Mucosa of descending colon (tissue), 3 donors: ENCODE data around the gene ARHGEF3. TPM values are rescaled to one million over a fixed set of nuclear protein-coding genes. Genes with fewer than 3 reads are reported as not detected.

Source experiments
- ATAC-seq: fragments of 200-7000 bp; cut with Tn5 transposase; one replicate; pipeline ENCODE4 v1.9.1; 2020; ENCODE audit warnings: mild to moderate bottlenecking, moderate library complexity
- DNase-seq, 3 donors: peaks; one replicate each; pipeline ENCODE4 v3.0.0-alpha.2; 2020
- H3K36me3 ChIP-seq: fragments of 200-600 bp; one replicate; pipeline ENCODE4 v1.8.0; 2021; ENCODE audit warnings: low read depth, mild to moderate bottlenecking
- H3K4me1 ChIP-seq: fragments of 200-600 bp; one replicate; pipeline ENCODE4 v1.8.0; 2021; ENCODE audit warnings: low read depth, mild to moderate bottlenecking
- H3K4me3 ChIP-seq: fragments of 200-600 bp; one replicate; pipeline ENCODE4 v1.8.0; 2021; ENCODE audit warnings: mild to moderate bottlenecking
- H3K9me3 ChIP-seq: fragments of 200-600 bp; one replicate; pipeline ENCODE4 v1.8.0; 2021; ENCODE audit warnings: mild to moderate bottlenecking
- intact Hi-C, 2 donors: fragments of 100-400 bp; cut with DNase I in 1 of 2; cut with micrococcal nuclease in 1 of 2; formaldehyde crosslinking; loops; one replicate each; pipeline versions ENCODE4 v1.11.0 to v1.11.1; 2022; cut with DNase I, micrococcal nuclease
- total RNA-seq, 3 donors: library from RNA; stranded (reverse); fragmentation: NEBNext Ultra II Directional in 2 of 3; extraction: Animal tissue kit (Norgen Biotek cat#: 25700) in 2 of 3; gene quantifications; one replicate each; pipeline versions ENCODE4 v1.2.1 to v1.2.4, GENCODE V29; 2021 to 2023
- TF ChIP-seq, protein P1 (sequence below): fragments of 200-600 bp; IDR thresholded peaks from one replicate; pipeline ENCODE4 v1.8.0; 2022; ENCODE audit warnings: antibody characterized with exemption, mild to moderate bottlenecking
- donor health status: DM: no; HTN: no; CAD: no; lungs with moderate emphysema.
- donor health status: DM: no; HTN: no; CAD: no.
- donor health status: DM: no; HTN: yes; CAD: no.

Gene ARHGEF3
- total RNA-seq, 3 donors from 2014 or later, result 10.1 to 34.5 (median 15.5) TPM

DNA sequence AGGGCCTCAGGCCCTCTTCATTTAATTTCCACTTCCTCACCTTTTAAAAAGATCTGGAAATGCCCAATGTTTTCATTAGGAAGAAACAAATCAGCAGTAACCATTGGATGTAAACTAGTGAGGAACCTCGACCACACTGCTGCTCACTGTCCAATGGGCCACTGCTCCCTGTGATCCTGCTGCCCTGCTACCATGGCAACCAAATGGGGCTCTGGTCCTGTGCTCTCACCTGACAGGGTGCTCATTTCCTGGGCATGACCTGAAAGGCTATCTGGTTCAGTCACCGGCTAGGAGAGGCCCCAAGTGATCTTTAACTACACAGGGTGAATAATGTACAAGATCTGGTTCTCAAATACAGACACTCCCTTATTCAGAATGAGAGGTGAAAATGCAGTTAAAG lies 54.6 kb downstream of the ARHGEF3 start:
- H3K4me3 ChIP-seq, result no peak overlapping the region
- TF ChIP-seq, protein P1, sequence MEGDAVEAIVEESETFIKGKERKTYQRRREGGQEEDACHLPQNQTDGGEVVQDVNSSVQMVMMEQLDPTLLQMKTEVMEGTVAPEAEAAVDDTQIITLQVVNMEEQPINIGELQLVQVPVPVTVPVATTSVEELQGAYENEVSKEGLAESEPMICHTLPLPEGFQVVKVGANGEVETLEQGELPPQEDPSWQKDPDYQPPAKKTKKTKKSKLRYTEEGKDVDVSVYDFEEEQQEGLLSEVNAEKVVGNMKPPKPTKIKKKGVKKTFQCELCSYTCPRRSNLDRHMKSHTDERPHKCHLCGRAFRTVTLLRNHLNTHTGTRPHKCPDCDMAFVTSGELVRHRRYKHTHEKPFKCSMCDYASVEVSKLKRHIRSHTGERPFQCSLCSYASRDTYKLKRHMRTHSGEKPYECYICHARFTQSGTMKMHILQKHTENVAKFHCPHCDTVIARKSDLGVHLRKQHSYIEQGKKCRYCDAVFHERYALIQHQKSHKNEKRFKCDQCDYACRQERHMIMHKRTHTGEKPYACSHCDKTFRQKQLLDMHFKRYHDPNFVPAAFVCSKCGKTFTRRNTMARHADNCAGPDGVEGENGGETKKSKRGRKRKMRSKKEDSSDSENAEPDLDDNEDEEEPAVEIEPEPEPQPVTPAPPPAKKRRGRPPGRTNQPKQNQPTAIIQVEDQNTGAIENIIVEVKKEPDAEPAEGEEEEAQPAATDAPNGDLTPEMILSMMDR, result no peak
- no peaks in the 10 kb centered on the region for H3K9me3 ChIP-seq
- H3K4me1 ChIP-seq, result no peaks in the 10 kb centered on the region
- no peak for ATAC-seq
- H3K36me3 ChIP-seq, result no peaks in the 10 kb centered on the region
- no peak for DNase-seq
- intact Hi-C loops, result no loop called here

DNA sequence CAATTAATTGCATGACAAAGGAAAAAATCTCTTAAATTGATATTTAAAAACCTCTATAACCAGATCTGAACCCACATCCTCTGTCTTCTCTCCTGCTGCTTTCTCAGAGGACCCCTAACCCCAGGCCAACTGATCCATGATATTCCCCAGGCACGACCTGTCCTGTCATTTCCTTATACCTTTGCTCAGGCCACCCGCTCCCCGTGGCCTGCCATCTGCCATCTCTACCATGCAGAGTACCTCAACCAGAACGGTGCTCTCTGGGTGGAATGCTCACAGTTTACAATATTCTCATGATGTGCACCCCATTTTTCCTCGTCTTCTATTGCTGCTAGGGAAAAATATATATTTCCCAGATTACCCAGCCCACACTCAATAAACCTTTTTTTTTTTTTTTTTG lies 57.7 kb downstream of the ARHGEF3 start:
- intact Hi-C loops, result no loop called here

DNA sequence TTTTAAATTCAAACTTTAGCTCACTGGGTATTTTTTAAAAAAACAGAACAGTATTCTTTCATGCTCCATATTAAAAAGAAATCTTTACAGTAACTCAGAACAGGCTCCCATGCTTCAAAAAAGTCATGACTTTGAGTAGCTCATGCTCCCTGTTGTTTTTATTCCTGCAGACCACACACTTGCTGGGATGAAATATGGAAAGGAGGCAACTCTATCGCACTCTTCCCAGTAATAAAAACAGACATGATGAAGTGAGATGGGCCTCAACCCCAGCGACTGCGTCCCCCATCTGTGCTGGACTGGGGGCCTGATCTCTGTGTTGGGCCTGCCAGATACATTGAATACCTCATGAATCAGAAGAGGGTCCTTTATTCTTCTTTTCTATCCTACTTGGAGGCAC lies 58.9 kb downstream of the ARHGEF3 start:
- intact Hi-C loops, result no loop called here
- Histone ChIP-seq H3K4me3 (no peak overlapping the region), H3K9me3 (no peaks in the 10 kb centered on the region), H3K4me1 (no peaks in the 10 kb centered on the region), H3K36me3 (no peaks in the 10 kb centered on the region)
- TF ChIP-seq, protein P1, result no peak
- DNase-seq (no peak), ATAC-seq (no peak)

More for the DNA sequence above, 57.7 kb downstream of the ARHGEF3 start:
- Histone ChIP-seq H3K9me3 (no peaks in the 10 kb centered on the region), H3K4me1 (no peaks in the 10 kb centered on the region), H3K36me3 (no peaks in the 10 kb centered on the region), H3K4me3 (no peak overlapping the region)
- TF ChIP-seq, protein P1, result no peak
- no peak for ATAC-seq
- DNase-seq, result no peak

DNA sequence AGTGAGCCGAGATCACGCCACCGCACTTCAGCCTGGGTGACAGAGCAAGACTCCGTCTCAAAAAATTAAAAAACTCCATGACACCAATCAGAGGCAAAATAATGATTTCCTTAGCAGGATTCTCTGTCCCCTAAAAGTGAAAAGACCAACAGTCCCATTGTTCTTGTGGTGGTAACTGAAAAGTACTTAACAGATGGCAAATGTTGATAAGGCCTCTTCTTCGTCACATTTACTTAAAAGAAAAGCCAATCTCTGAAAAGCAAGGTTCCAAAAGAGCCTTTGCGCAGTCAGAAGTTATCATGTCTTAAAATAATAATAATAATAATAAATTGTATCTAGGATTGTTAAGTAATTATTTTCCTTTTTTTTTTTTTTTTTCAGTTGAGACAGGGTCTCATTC lies 62.7 kb downstream of the ARHGEF3 start:
- intact Hi-C loops, result no loop called here
- no peaks in the 10 kb centered on the region for H3K4me1 ChIP-seq
- ATAC-seq, result no peak
- TF ChIP-seq, protein P1, result no peak
- H3K36me3 ChIP-seq, result no peaks in the 10 kb centered on the region
- H3K9me3 ChIP-seq, result no peaks in the 10 kb centered on the region
- H3K4me3 ChIP-seq, result no peak overlapping the region
- DNase-seq, result no peak

DNA sequence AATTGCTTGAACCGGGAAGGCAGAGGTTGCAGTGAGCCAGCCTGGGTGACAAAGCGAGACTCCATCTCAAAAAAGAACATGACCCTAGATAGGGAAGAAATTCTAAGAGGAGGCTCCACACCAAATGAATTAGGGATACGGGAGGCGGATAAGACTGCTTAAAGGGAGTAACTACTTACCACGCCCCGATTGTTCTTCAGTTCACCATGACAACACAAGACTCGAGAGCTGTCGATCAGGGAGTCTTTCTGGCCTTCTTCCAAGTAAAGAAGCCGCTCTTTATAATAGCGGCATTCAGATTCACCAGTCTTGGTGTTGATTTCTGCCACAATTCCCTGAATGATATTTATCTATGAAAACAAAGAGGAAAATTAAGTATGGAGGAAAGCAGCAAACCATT lies 64.7 kb downstream of the ARHGEF3 start:
- TF ChIP-seq, protein P1, result no peak
- no peaks in the 10 kb centered on the region for H3K4me1 ChIP-seq
- no peak overlapping the region for H3K4me3 ChIP-seq
- H3K9me3 ChIP-seq, result no peaks in the 10 kb centered on the region
- intact Hi-C loops, result no loop called here
- ATAC-seq, result no peak
- no peaks in the 10 kb centered on the region for H3K36me3 ChIP-seq
- no peak for DNase-seq

DNA sequence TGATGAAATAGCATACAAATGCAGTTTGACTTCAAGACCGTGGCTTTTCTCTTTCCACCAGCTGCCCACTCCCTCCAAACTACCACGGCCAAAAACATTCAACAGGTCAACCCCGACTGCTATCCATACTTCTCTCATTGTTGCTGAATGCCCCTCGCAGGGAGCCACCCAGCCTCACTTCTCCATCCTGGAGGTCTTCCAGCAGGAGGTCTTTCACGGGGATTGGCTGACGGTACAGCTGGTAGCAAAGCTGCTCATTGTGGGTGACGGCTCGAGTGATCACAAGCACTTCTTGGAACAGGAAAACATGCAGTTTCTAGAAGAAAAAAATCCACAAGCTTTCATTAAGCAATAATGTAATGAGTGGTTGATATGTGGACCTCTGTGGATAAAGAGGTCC lies 69.6 kb downstream of the ARHGEF3 start:
- intact Hi-C loops, result no loop called here
- Histone ChIP-seq H3K36me3 (no peaks in the 10 kb centered on the region), H3K4me1 (no peaks in the 10 kb centered on the region), H3K9me3 (no peaks in the 10 kb centered on the region), H3K4me3 (no peak overlapping the region)
- DNase-seq (no peak), ATAC-seq (no peak)
- TF ChIP-seq, protein P1, result no peak
